ENCODE data around the gene HNRNPL.
"Not testable (repeated sequence)": the region's sequence is repeated elsewhere in the genome, so short reads cannot be mapped to it uniquely, and the experiment has no call there.

HNRNPL gene

GRCh38 chr19:38829203-38829602, 20.6 kb downstream of the HNRNPL start:
- DNase-seq (ENCODE audit: low read depth): not testable (repeated sequence)

GRCh38 chr19:38826856-38827551, 22.8 kb downstream of the HNRNPL start:
- no peak for DNase-seq (ENCODE audit: low read depth)

- not testable (repeated sequence) for DNase-seq (ENCODE audit: low read depth)
Measured at GRCh38 chr19:38825936-38826335, 23.9 kb downstream of the HNRNPL start.

GRCh38 chr19:38821230-38821825, 28.5 kb downstream of the HNRNPL start:
- not testable (repeated sequence) for DNase-seq (ENCODE audit: low read depth)

- DNase-seq (ENCODE audit: low read depth): no peak
Measured at GRCh38 chr19:38819231-38819920, 30.4 kb downstream of the HNRNPL start.

DNA sequence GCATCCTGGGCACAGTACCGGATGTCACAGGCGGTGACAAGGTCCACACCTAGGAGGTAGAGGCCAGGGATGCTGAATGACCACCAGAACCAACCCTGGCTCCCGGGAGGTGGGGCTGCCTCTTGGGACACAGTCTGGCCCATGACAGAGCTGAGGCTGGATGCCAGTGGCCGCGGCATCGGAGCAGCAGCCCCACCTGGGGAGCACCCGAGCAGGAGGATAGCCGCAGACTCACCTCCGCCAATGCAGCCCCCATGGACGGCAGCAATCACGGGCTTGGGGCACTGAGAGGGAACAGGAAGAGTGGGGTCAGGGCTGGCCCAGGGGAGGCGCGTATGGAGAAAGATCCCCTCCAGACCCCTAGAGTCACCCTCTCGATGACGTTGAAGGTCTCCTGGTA, 32.7 kb downstream of the HNRNPL start:
- no peak for DNase-seq (ENCODE audit: low read depth)

- no peak for DNase-seq (ENCODE audit: low read depth)
Measured at GRCh38 chr19:38816131-38816750, 33.5 kb downstream of the HNRNPL start.

DNA sequence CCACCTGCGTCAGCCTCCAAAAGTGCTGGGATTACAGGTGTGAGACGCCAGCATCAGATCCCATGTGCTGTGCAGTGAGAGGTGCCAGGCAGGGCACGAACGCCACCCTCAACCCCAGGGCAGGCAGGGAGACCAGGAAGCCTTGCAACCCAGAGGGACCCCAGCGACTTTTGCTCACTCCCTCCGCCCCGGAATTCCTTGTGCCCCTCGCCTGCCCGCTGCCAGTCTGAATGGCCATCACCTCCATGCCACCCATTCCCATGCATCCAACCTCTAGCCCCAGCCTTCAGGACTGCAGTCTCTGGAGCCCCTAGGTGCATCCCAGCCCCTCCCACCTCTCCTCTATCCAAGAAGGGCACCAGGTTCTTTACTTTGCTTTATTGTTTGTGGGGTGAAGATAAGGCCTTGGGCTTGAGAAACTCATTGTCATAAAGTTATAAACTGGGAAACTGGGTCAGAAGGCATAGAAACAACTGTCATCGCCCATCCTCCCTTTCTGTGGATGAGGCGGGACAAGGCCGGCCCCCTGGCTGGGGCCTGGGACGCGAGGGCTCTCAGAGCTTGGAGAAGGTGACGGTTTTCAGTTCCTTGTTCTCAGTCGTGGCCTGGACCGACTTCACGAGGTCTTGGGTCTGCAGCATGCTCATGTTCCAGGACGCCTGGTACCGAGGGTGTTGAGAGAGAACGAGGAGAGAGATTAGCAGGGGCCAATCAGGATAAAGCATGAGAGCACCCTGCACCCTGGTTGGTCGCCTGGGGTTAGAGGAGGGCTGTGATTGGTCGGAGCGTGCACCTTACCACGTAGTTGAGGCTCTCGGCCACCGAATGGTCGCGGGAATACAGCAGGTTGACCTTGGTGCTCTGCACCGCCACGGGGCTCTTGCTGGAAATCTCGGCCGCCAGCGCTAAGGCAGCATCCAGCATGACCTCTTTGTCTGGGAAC, 34.5 kb downstream of the HNRNPL start:
- DNase-seq (ENCODE audit: low read depth): no peak

GRCh38 chr19:38813932-38814331, 35.9 kb downstream of the HNRNPL start:
- DNase-seq (ENCODE audit: low read depth): not testable (repeated sequence)

DNA sequence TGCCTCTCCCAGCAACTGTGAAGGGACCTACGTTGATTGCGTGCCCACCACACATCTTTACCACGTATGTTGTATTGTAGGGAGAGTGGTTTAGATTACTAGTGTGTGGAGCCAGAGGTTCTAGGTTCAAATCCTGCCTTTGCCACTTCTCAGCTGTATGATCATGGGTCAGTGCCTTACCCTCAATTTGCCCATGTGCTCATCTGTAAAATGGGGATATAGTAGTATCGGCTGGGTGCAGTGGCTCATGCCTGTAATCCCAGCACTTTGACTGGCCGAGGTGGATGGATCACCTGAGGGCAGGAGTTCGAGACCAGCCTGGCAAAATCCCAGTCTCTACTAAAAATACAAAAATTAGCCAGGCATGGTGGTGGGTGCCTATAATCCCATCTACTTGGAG, 36.5 kb downstream of the HNRNPL start:
- no peak for DNase-seq (ENCODE audit: low read depth)

GRCh38 chr19:38812841-38813320, 36.9 kb downstream of the HNRNPL start, which contains the start of gene LGALS4:
Gene LGALS4 (minus strand): TSS chr19:38812945. CDS start chr19:38812886, 59 bp downstream.
- DNase-seq (ENCODE audit: low read depth): no peak

GRCh38 chr19:38812009-38812840, 37.6 kb downstream of the HNRNPL start:
- no peak for DNase-seq (ENCODE audit: low read depth)

DNA sequence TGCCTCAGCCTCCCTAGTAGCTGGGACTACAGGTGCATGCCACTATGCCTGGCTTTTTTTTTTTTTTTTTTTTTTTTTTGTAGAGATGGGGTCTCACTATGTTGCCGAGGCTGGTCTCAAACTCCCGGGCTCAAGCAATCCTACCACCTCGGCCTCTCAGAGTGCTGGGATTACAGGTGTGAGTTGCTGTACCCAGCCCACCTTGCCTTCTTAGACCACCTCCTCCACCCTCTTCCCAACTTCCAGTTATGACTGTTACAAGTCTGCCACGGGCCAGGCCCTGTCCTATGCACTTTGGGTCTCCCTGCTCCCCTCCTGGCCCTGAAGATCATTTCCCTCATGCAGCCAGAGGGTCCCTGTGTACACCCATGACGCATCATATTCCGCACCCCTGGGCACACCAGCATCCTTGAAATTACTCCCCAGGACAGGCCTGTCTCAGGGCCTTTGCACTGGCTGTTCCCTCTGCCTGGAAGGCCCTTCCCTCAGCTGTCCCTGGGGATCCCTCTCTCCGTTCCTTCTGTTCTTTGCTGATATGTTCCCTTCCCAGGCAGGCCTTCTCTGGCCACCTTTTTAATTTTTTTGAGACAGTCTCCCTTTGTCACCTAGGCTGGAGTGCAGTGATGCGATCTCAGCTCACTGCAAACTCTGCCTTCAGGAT, 40.1 kb downstream of the HNRNPL start:
- DNase-seq (ENCODE audit: low read depth): no peak

DNA sequence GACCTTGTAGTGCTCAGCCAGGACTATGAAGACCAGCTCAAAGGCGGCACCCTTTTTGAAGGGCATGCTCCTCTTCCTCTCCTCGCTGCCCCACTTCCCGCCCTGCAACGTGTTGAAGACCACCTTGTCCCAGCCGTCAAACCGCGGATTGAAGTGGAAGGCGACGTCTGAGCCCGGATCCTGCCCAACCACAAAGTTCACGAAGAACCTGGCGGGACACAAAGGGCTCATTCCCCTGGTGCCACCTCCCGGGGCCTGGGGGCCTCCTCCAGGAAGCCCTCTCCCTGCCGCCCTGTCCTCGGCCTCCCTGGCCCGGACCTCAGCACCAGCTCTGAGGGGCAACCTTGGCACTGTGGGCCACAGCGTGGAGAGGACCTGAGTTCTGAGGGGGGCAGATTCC, 41.0 kb downstream of the HNRNPL start:
- no peak for DNase-seq (ENCODE audit: low read depth)

GRCh38 chr19:38807374-38808098, 42.2 kb downstream of the HNRNPL start:
- DNase-seq (ENCODE audit: low read depth): not testable (repeated sequence)

GRCh38 chr19:38806371-38806770, 43.4 kb downstream of the HNRNPL start:
- DNase-seq (ENCODE audit: low read depth): no peak

DNA sequence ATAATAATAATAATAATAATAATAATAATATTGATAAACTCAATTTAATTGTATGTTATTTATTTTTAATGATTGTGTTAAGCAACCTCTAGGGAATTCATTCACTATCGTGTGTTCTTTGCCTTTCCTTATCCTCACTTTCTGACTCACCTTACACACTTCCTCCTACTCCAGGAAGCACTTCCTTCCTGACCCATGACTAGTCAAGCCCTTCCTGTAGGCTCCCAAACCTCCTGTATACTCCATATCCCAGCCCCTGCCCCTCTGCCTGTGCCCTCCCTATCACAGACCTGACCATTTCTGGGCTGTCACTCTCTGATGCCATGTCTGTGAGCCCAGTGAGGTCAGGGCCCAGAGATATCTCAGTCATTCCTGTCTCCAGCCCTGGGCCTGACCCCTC, 44.6 kb downstream of the HNRNPL start:
- DNase-seq (ENCODE audit: low read depth): no peak

GRCh38 chr19:38803543-38803942, 46.2 kb downstream of the HNRNPL start:
- no peak for DNase-seq (ENCODE audit: low read depth)
